ENCODE data around the gene ELL2. TPM values are rescaled to one million over a fixed set of nuclear protein-coding genes. Genes with fewer than 3 reads are reported as not detected.
"Not testable (repeated sequence)": the region's sequence is repeated elsewhere in the genome, so short reads cannot be mapped to it uniquely, and the experiment has no call there.

Gene ELL2
- total RNA-seq, 3 donors from 2014 or later = 95.7 to 211 (median 168) TPM

DNA sequence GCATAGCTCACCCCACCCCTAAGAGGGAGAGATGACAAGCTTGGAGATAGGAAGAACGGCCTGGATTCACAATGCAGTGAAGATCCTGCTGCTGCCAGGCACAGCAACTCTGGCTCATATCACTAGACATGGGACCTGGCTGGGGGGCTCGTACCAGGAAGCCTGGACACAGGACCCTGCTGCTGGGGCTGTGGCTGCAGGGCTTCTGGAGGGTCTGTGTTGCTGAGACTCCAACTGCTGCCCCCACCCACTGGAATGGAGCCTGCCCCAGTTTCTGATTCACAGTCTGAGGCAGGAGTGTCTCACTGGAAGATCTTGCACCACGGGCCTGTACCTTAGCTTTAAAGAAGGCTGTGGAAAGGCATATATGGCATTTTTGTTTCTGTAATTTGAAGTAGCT is 108.2 kb downstream of the ELL2 start:
- no peak for DNase-seq (ENCODE audit: low spot score in 2 of 2)
- intact Hi-C loops (cut with DNase I; ENCODE audit: low total_unique reads) = no loop called here

DNA sequence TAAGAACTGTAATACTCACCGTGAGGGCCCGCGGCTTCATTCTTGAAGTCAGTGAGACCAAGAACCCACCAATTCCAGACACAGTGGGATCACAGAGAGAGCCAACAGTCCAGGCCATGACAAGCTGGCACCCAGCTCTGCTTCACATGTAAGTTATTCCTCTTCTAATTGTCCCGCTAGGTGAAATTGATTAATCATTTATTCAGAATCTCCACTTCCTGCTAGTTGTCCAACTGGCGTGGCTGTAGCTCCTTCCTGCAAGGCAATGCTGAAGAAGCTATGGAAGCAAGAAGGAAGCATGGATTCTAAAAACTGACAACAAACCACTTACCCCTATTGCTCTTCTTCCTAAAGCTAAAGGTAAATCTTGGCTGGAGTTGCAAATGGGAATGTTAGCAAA is 109.1 kb downstream of the ELL2 start:
- DNase-seq (ENCODE audit: low spot score in 2 of 2) = no peak
- peaks cover 0 to 6% of the 10 kb centered on the region in 2 donors for H3K4me1 ChIP-seq
- intact Hi-C loops (cut with DNase I; ENCODE audit: low total_unique reads) = no loop called here
- TF ChIP-seq POLR2A (IDR thresholded peaks at IDR 0.05) = no peak
- no peaks in the 10 kb centered on the region for H3K9me3 ChIP-seq
- no peak overlapping the region for H3K27ac ChIP-seq
- H3K27me3 ChIP-seq = no peaks in the 10 kb centered on the region
- H3K36me3 ChIP-seq = no peaks in the 10 kb centered on the region
- no peak overlapping the region for H3K4me3 ChIP-seq

More for the DNA sequence above, 108.2 kb downstream of the ELL2 start:
- Histone ChIP-seq H3K9me3 (no peaks in the 10 kb centered on the region), H3K27ac (no peak overlapping the region), H3K4me3 (no peak overlapping the region), H3K4me1 (peaks cover 0 to 6% of the 10 kb centered on the region in 2 donors), H3K36me3 (no peaks in the 10 kb centered on the region), H3K27me3 (no peaks in the 10 kb centered on the region)
- TF ChIP-seq POLR2AphosphoS5 (IDR thresholded peaks at IDR 0.05) (no peak), CTCF (IDR thresholded peaks at IDR 0.05) (no peak), POLR2A (IDR thresholded peaks at IDR 0.05) (no peak)

GRCh38 chr5:95851141-95851540 is 110.5 kb downstream of the ELL2 start:
- H3K27ac ChIP-seq; intact Hi-C loops (cut with DNase I; ENCODE audit: low total_unique reads); H3K36me3 ChIP-seq; H3K4me3 ChIP-seq; H3K4me1 ChIP-seq; H3K27me3 ChIP-seq; H3K9me3 ChIP-seq; DNase-seq (ENCODE audit: low spot score in 2 of 2): not testable (repeated sequence)

DNA sequence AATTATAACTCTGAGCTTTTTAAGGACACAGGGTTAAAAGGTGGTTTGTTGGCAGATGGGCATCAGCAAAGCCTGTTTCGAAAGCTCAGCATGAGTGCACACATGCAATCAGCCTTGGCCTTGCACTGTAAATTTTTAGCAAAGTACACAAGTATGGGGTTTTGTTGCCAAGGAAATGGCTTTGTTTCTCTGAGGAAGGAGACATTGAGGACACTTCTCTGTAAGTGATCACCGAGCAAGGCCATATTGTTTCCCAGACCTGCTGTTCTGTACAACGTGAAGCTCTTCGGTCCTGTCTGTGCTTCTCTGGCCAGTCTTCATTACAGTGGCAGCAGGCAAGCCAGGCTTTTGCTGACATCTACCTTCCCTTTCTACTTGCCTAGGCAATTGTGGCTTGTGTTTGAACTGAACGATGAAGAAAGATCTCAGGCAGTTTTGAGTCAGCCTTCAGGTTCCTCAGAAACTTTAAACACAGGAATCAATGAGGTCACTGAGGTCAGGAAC is 111.2 kb downstream of the ELL2 start:
- H3K9me3 ChIP-seq = no peaks in the 10 kb centered on the region
- no peak for TF ChIP-seq CTCF (IDR thresholded peaks at IDR 0.05)
- TF ChIP-seq POLR2A (IDR thresholded peaks at IDR 0.05) = no peak
- TF ChIP-seq POLR2AphosphoS5 (IDR thresholded peaks at IDR 0.05) = no peak
- no peak overlapping the region for H3K4me3 ChIP-seq
- no peak for DNase-seq (ENCODE audit: low spot score in 2 of 2)
- no peak overlapping the region for H3K27ac ChIP-seq
- H3K27me3 ChIP-seq = no peaks in the 10 kb centered on the region
- no peaks in the 10 kb centered on the region for H3K4me1 ChIP-seq
- intact Hi-C loops (cut with DNase I; ENCODE audit: low total_unique reads) = no loop called here
- no peaks in the 10 kb centered on the region for H3K36me3 ChIP-seq

DNA sequence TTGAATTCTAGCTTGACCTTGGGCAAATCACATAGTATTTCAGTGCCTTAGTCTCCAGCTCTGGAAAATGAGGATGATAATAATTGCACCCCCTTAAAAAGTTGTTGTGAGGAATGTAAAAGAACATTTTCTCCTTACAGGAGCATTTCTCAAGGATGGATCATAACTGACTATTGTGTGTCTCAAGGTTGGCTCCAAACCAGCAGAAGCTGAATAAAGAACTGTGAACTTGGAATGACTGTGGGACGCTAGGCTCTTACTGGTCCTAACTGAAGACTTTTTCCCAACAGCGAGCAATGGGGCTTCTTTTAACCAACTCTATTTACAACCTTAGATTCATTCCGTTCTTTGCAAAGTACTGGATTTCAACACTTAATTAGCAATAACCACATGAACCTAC is 113.0 kb downstream of the ELL2 start:
- TF ChIP-seq CTCF (IDR thresholded peaks at IDR 0.05) (no peak), POLR2A (IDR thresholded peaks at IDR 0.05) (no peak), POLR2AphosphoS5 (IDR thresholded peaks at IDR 0.05) (no peak)
- intact Hi-C loops (cut with DNase I; ENCODE audit: low total_unique reads) = loop anchor here (5.0 kb wide), 1 partner anchor 66 kb away; no protein-coding TSS in a partner anchor
- H3K27ac ChIP-seq = no peak overlapping the region

DNA sequence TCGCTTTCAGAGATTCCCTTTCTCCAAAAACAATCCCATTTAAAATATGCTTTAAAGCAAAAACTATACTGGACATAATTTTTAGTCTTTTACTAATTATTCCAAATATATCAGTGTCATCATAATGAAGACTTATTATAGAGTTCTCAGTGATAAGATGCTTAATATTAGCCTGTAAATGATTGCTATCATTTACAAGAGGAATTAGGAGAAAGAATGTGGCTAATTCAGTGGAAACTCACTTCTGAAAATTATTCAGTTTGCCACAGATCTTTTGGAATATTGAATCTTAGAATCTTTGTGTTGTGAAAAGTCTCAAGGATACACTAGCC is 114.4 kb downstream of the ELL2 start:
- DNase-seq (ENCODE audit: low spot score in 2 of 2) = no peak
- peaks cover 0 to 6% of the 10 kb centered on the region in 2 donors for H3K4me1 ChIP-seq
- no peaks in the 10 kb centered on the region for H3K36me3 ChIP-seq
- no peaks in the 10 kb centered on the region for H3K27me3 ChIP-seq
- no peak for TF ChIP-seq POLR2A (IDR thresholded peaks at IDR 0.05)
- TF ChIP-seq CTCF (IDR thresholded peaks at IDR 0.05) = no peak
- TF ChIP-seq POLR2AphosphoS5 (IDR thresholded peaks at IDR 0.05) = no peak
- no peak overlapping the region for H3K4me3 ChIP-seq
- H3K9me3 ChIP-seq = no peaks in the 10 kb centered on the region
- H3K27ac ChIP-seq = no peak overlapping the region
- intact Hi-C loops (cut with DNase I; ENCODE audit: low total_unique reads) = loop anchor here (5.0 kb wide), 1 partner anchor 65 kb away; no protein-coding TSS in a partner anchor

More for the DNA sequence above, 113.0 kb downstream of the ELL2 start:
- Histone ChIP-seq H3K4me3 (no peak overlapping the region), H3K36me3 (no peaks in the 10 kb centered on the region), H3K9me3 (no peaks in the 10 kb centered on the region), H3K27me3 (no peaks in the 10 kb centered on the region), H3K4me1 (no peaks in the 10 kb centered on the region)
- DNase-seq (ENCODE audit: low spot score in 2 of 2) = no peak
